SK-N-SH (cell line): Measurements from ENCODE around the gene MAP4K5. TPM values are rescaled to one million over a fixed set of nuclear protein-coding genes. Genes with fewer than 3 reads are reported as not detected.

Experiments used
- CTCF ChIA-PET: fragments of 300-600, 350-600 bp; formaldehyde crosslinking; extraction: SDS; loops from one replicate; lab custom pipeline; 2021; lab: Yijun Ruan, JAX
- POLR2A ChIA-PET: fragments of 350-600 bp; sonication (Branson Sonifier 250); formaldehyde crosslinking; extraction: SDS; loops from one replicate; lab custom pipeline; 2020; ENCODE audit warnings: antibody characterized with exemption, inconsistent platforms; lab: Yijun Ruan, JAX
- DNase-seq: peaks from one replicate; pipeline ENCODE4 v3.0.0; 2012
- H2AFZ ChIP-seq: fragments of 200-600 bp; sonication (generic); 2 replicates; pipeline ENCODE4 v1.8.1; 2016; ENCODE audit warnings: antibody characterized with exemption, mild to moderate bottlenecking, low read depth
- H3F3A ChIP-seq: fragments of 200-600 bp; sonication (generic); replicated peaks from 2 replicates; pipeline ENCODE3; 2016; ENCODE audit warnings: antibody characterized with exemption, mild to moderate bottlenecking; ENCODE audit not compliant: insufficient read depth
- H3K27ac ChIP-seq, 2 experiments: fragments of 200-500 bp in 1 of 2; fragments of 200-600 bp in 1 of 2; sonication (Bioruptor generic) in 1 of 2; sonication (generic), shearing (Covaris generic) in 1 of 2; 2 replicates each; pipeline versions ENCODE4 v1.5.1 to v1.6.1; 2014 to 2016; ENCODE audit warnings: low read depth in 2 of 2, inconsistent platforms in 1 of 2, low read length in 1 of 2, mild to moderate bottlenecking in 1 of 2, mixed read lengths in 1 of 2
- H3K27me3 ChIP-seq: fragments of 200-600 bp; sonication (generic), shearing (Covaris generic); 2 replicates; pipeline ENCODE4 v1.6.1; 2016; ENCODE audit warnings: mixed run types; ENCODE audit not compliant: insufficient read depth
- H3K36me3 ChIP-seq, 2 experiments: fragments of 200-500 bp in 1 of 2; fragments of 200-600 bp in 1 of 2; sonication (Bioruptor generic) in 1 of 2; sonication (generic) in 1 of 2; replicated peaks in 1 of 2; 2 replicates each; pipeline versions ENCODE3 to v1.5.1; 2014 to 2016; ENCODE audit warnings: low read length in 1 of 2, mild to moderate bottlenecking in 1 of 2; ENCODE audit not compliant: insufficient read depth in 2 of 2, control insufficient read depth in 1 of 2
- H3K4me1 ChIP-seq, 2 experiments: fragments of 200-500 bp in 1 of 2; fragments of 200-600 bp in 1 of 2; sonication (Bioruptor generic) in 1 of 2; sonication (generic), shearing (Covaris generic) in 1 of 2; 2 replicates each; pipeline versions ENCODE4 v1.5.1 to v1.6.1; 2014 to 2016; ENCODE audit warnings: low read depth in 1 of 2, low read length in 1 of 2, mixed run types in 1 of 2; ENCODE audit not compliant: insufficient read depth in 2 of 2, control insufficient read depth in 1 of 2
- H3K4me2 ChIP-seq: fragments of 200-600 bp; sonication (generic), shearing (Covaris generic); 2 replicates; pipeline ENCODE4 v1.6.1; 2017; ENCODE audit warnings: mixed run types
- H3K4me3 ChIP-seq, 2 experiments: fragments of 200-500 bp in 1 of 2; fragments of 200-600 bp in 1 of 2; sonication (Bioruptor generic) in 1 of 2; sonication (generic), shearing (Covaris generic) in 1 of 2; 2 replicates each; pipeline versions ENCODE4 v1.5.1 to v1.8.1; 2014 to 2016; ENCODE audit warnings: low read depth in 2 of 2, inconsistent platforms in 1 of 2, low read length in 1 of 2, mild to moderate bottlenecking in 1 of 2, mixed read lengths in 1 of 2, moderate library complexity in 1 of 2
- H3K79me2 ChIP-seq: fragments of 200-600 bp; sonication (generic); 2 replicates; pipeline ENCODE4 v1.8.1; 2017; ENCODE audit warnings: mild to moderate bottlenecking; ENCODE audit not compliant: insufficient read depth
- H3K9ac ChIP-seq: fragments of 200-600 bp; sonication (generic); 2 replicates; pipeline ENCODE4 v1.6.1; 2017; ENCODE audit warnings: mixed run types
- H3K9me2 ChIP-seq: fragments of 200-600 bp; sonication (generic); 2 replicates; pipeline ENCODE4 v1.6.1; 2017; ENCODE audit warnings: mixed run types
- H3K9me3 ChIP-seq: fragments of 200-600 bp; sonication (generic); 2 replicates; pipeline ENCODE4 v1.6.1; 2017; ENCODE audit warnings: mixed run types, mild to moderate bottlenecking, moderate library complexity
- H4K20me1 ChIP-seq: fragments of 200-600 bp; sonication (generic); 2 replicates; pipeline ENCODE4 v1.6.1; 2017; ENCODE audit warnings: mild to moderate bottlenecking, mixed run types; ENCODE audit not compliant: insufficient read depth
- ELF1 ChIP-seq: IDR thresholded peaks from 2 replicates; pipeline ENCODE4 v1.4.0; 2012
- EP300 ChIP-seq, 2 experiments: IDR thresholded peaks; 2 replicates each; pipeline versions ENCODE4 v1.4.0 to v1.6.1; 2012; ENCODE audit warnings: borderline replicate concordance in 1 of 2, low read depth in 1 of 2, low read length in 1 of 2
- FOXJ3 ChIP-seq: sonication (generic); formaldehyde crosslinking; IDR thresholded peaks from 2 replicates; pipeline ENCODE4 v1.5.1; 2020; ENCODE audit warnings: mild to moderate bottlenecking, missing genetic modification reagents
- FOXM1 ChIP-seq: IDR thresholded peaks from 2 replicates; pipeline ENCODE4 v1.4.0; 2012; ENCODE audit warnings: low read depth, mild to moderate bottlenecking
- GABPA ChIP-seq: IDR thresholded peaks from 2 replicates; pipeline ENCODE4 v1.4.0; 2012; ENCODE audit warnings: low read depth, mild to moderate bottlenecking
- JUND ChIP-seq: IDR thresholded peaks from 2 replicates; pipeline ENCODE4 v1.4.0; 2012
- MEF2A ChIP-seq: IDR thresholded peaks from 2 replicates; pipeline ENCODE4 v1.4.0; 2012; ENCODE audit warnings: low read depth, borderline replicate concordance
- NRF1 ChIP-seq: IDR thresholded peaks from 2 replicates; pipeline ENCODE4 v1.6.1; 2012; ENCODE audit warnings: low read depth, mild to moderate bottlenecking, low read length
- POLR2AphosphoS5 ChIP-seq: IDR thresholded peaks from 2 replicates; pipeline ENCODE4 v1.6.1; 2012; ENCODE audit warnings: low read depth, low read length
- RAD21 ChIP-seq: IDR thresholded peaks from 2 replicates; pipeline ENCODE4 v1.6.1; 2012; ENCODE audit warnings: mild to moderate bottlenecking, low read length
- RCOR1 ChIP-seq: fragments of 150-350 bp; IDR thresholded peaks from 2 replicates; pipeline ENCODE4 v1.6.1; 2017; ENCODE audit warnings: antibody characterized with exemption, low read length
- RFX5 ChIP-seq: IDR thresholded peaks from 2 replicates; pipeline ENCODE4 v1.6.1; 2012; ENCODE audit warnings: mild to moderate bottlenecking, improper control_type of control experiment, low read length
- RXRA ChIP-seq: IDR thresholded peaks from 2 replicates; pipeline ENCODE4 v1.4.0; 2012; ENCODE audit warnings: low read depth, mild to moderate bottlenecking, borderline replicate concordance
- SIN3A ChIP-seq: IDR thresholded peaks from 2 replicates; pipeline ENCODE4 v1.6.1; 2012; ENCODE audit warnings: low read depth, mild to moderate bottlenecking, low read length, moderate library complexity, borderline replicate concordance
- TCF12 ChIP-seq: IDR thresholded peaks from 2 replicates; pipeline ENCODE4 v1.4.0; 2012
- TEAD4 ChIP-seq: IDR thresholded peaks from 2 replicates; pipeline ENCODE4 v1.4.0; 2012; ENCODE audit warnings: mild to moderate bottlenecking, borderline replicate concordance; ENCODE audit not compliant: insufficient read depth
- USF1 ChIP-seq: IDR thresholded peaks from 2 replicates; pipeline ENCODE4 v1.4.0; 2012; ENCODE audit warnings: low read depth, borderline replicate concordance
- YY1 ChIP-seq: IDR thresholded peaks from 2 replicates; pipeline ENCODE4 v1.4.0; 2012; ENCODE audit warnings: low read depth, mild to moderate bottlenecking
- WGBS: methylation state at CpG from one replicate; pipeline ENCODE4 v1.1.6; 2017; ENCODE audit warnings: low lambda C conversion rate; 5-methylcytosine and 5-hydroxymethylcytosine counted together
- polyA plus RNA-seq, 3 experiments: library from polyadenylated mRNA; depleted of rRNA; stranded (reverse); fragments of >200 nt; gene quantifications; 2 replicates each; pipeline ENCODE4 v1.2.3, GENCODE V29; 2012
- TF ChIP-seq, protein P1 (sequence below): IDR thresholded peaks from 2 replicates; pipeline ENCODE4 v1.4.0; 2012; ENCODE audit warnings: low read depth, borderline replicate concordance

Gene MAP4K5
- polyA plus RNA-seq, 1 of the 3 experiments (the other 2 are of a cell fraction) = 31.8 TPM

- no peak for TF ChIP-seq FOXJ3 (CRISPR knock-in tag)
- TF ChIP-seq FOXM1 = no peak
- no peak for TF ChIP-seq JUND
- TF ChIP-seq TCF12 = no peak
- TF ChIP-seq RAD21 = no peak
- TF ChIP-seq GABPA = no peak
- no peak for TF ChIP-seq ELF1
- no peak for TF ChIP-seq USF1
- TF ChIP-seq RCOR1 = no peak
- no peak for TF ChIP-seq SIN3A
- no peak for TF ChIP-seq MEF2A
- no peak for TF ChIP-seq RXRA
- no peak for TF ChIP-seq POLR2AphosphoS5
- no peak for TF ChIP-seq NRF1
- TF ChIP-seq, protein P1, sequence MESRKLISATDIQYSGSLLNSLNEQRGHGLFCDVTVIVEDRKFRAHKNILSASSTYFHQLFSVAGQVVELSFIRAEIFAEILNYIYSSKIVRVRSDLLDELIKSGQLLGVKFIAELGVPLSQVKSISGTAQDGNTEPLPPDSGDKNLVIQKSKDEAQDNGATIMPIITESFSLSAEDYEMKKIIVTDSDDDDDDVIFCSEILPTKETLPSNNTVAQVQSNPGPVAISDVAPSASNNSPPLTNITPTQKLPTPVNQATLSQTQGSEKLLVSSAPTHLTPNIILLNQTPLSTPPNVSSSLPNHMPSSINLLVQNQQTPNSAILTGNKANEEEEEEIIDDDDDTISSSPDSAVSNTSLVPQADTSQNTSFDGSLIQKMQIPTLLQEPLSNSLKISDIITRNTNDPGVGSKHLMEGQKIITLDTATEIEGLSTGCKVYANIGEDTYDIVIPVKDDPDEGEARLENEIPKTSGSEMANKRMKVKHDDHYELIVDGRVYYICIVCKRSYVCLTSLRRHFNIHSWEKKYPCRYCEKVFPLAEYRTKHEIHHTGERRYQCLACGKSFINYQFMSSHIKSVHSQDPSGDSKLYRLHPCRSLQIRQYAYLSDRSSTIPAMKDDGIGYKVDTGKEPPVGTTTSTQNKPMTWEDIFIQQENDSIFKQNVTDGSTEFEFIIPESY = no peak
- no peak for TF ChIP-seq TEAD4
- TF ChIP-seq EP300 (IDR thresholded peaks at IDR 0.05; ENCODE audit: borderline replicate concordance in 1 of 2, low read depth in 1 of 2, low read length in 1 of 2) = no peak
- no peak for TF ChIP-seq YY1
- TF ChIP-seq RFX5 = no peak
- H3K36me3 ChIP-seq = peaks cover 0 to 24% of the 10 kb centered on the region in 2 experiments
- DNase-seq = no peak
- 66% methylated on average over 5 of the region's 5 CpGs for WGBS
- no peak overlapping the region for H3K9ac ChIP-seq
- H4K20me1 ChIP-seq = peaks cover 74% of the 10 kb centered on the region
- H3K4me2 ChIP-seq = peak overlapping the region; percentile 37; the same call in 1 of the 2 replicates
- H3K9me3 ChIP-seq = no peaks in the 10 kb centered on the region
- CTCF ChIA-PET = interaction anchor here (0.8 to 2.2 kb wide), 3 partner anchors 8 to 205 kb away, joined by 3 to 14 read pairs (median 4); partner anchors contain the start of gene MAP4K5
- H3K4me1 ChIP-seq = peaks cover 8 to 36% of the 10 kb centered on the region in 2 experiments
- no peaks in the 10 kb centered on the region for H3K27me3 ChIP-seq
- peaks cover 98% of the 10 kb centered on the region for H3K79me2 ChIP-seq
- no peaks in the 10 kb centered on the region for H3K9me2 ChIP-seq
- H2AFZ ChIP-seq = no peak overlapping the region
- peak overlapping the region in 1 of 2 experiments; percentile 95; a peak in 2 of 4 replicates for H3K27ac ChIP-seq
- POLR2A ChIA-PET = no interaction called here
- H3F3A ChIP-seq = peaks cover 48% of the 10 kb centered on the region
- H3K4me3 ChIP-seq = no peak overlapping the region
Measured at GRCh38 chr14:50523271-50524041, 8.9 kb downstream of the MAP4K5 start.
